GM13977 (cell line): ENCODE data around the gene SOX13.
"Not testable (repeated sequence)": the region's sequence is repeated elsewhere in the genome, so short reads cannot be mapped to it uniquely, and the experiment has no call there.

Source experiments
- DNase-seq: peaks from one replicate; pipeline ENCODE4 v3.0.0; 2012; ENCODE audit warnings: low spot score
- CTCF ChIP-seq: IDR thresholded peaks from 2 replicates; pipeline ENCODE4 v1.5.1; 2012; ENCODE audit warnings: mild to moderate bottlenecking, control low read depth; ENCODE audit not compliant: insufficient read depth; ENCODE audit errors: extremely low read depth, missing control alignments
- in situ Hi-C: fragments of 300-500 bp; cut with MboI; formaldehyde crosslinking; loops from one replicate; pipeline ENCODE4 v1.12.0; 2022; ENCODE audit warnings: low sequenced_read_pairs, low pct_unique_long_range_greater_than_20kb, mixed read lengths, inconsistent platforms; ENCODE audit not compliant: unreplicated experiment

Gene SOX13

GRCh38 chr1:204087181-204087892 lies 14.4 kb downstream of the SOX13 start:
- TF ChIP-seq CTCF = no peak
- in situ Hi-C loops = no loop called here
- no peak for DNase-seq

- no peak for DNase-seq
These were observed 15.1 kb downstream of the SOX13 start for GRCh38 chr1:204087893-204088528.

GRCh38 chr1:204088596-204088995 lies 15.7 kb downstream of the SOX13 start:
- in situ Hi-C loops = no loop called here
- no peak for DNase-seq
- no peak for TF ChIP-seq CTCF

More at GRCh38 chr1:204087893-204088528, 15.1 kb downstream of the SOX13 start:
- TF ChIP-seq CTCF = no peak
- in situ Hi-C loops = no loop called here

GRCh38 chr1:204089044-204089751 lies 16.3 kb downstream of the SOX13 start:
- no peak for TF ChIP-seq CTCF
- in situ Hi-C loops = no loop called here
- no peak for DNase-seq

GRCh38 chr1:204090132-204090531 lies 17.2 kb downstream of the SOX13 start:
- in situ Hi-C loops, DNase-seq: not testable (repeated sequence)

- no peak for DNase-seq
These were observed 18.2 kb downstream of the SOX13 start for GRCh38 chr1:204091066-204091465.

More at GRCh38 chr1:204091066-204091465, 18.2 kb downstream of the SOX13 start:
- TF ChIP-seq CTCF = no peak
- in situ Hi-C loops = no loop called here
